Gastrocnemius medialis (tissue), 4 donors: ENCODE data around the gene GNMT.

ENCODE experiments used
- CTCF ChIP-seq, 5 experiments: fragments of 450-650 bp in 3 of 5; fragments of 200-600 bp in 2 of 5; sonication (generic) in 2 of 5; IDR thresholded peaks in 4 of 5; conservative IDR thresholded peaks in 1 of 5; 1 replicate in 4 of 5; 2 replicates in 1 of 5; pipeline ENCODE4 v1.5.1; 2016 to 2019; ENCODE audit warnings: antibody characterized with exemption in 5 of 5, mild to moderate bottlenecking in 3 of 5, moderate library complexity in 3 of 5
- POLR2A ChIP-seq, 2 donors: fragments of 450-650 bp; IDR thresholded peaks; one replicate each; pipeline ENCODE4 v1.6.1; 2017; ENCODE audit warnings: antibody characterized with exemption in 2 of 2, mild to moderate bottlenecking in 2 of 2, moderate library complexity in 2 of 2

GRCh38 chr6:42978839-42979522, 18.4 kb downstream of the GNMT start, which contains the start of gene PEX6:
- TF ChIP-seq CTCF (IDR thresholded peaks at IDR 0.05 in 4 of 5, conservative IDR thresholded peaks at IDR 0.05 in 1 of 5) (no peak), POLR2A (IDR thresholded peaks at IDR 0.05) (peak; percentile 40 to 71)
